ENCODE results near the gene PHOSPHO2. TPM values are rescaled to one million over a fixed set of nuclear protein-coding genes. Genes with fewer than 3 reads are reported as not detected.
A peak's percentile ranks its signal among the peaks of the same experiment; 100 is the strongest.

Gene PHOSPHO2
- total and polyA plus RNA-seq, 4 experiments from 2014 or later, result 2.9 to 7.4 (median 7.2) TPM

- H3K27ac Mint-ChIP-seq, result no peak overlapping the region
- peaks cover 0 to 3% of the 10 kb centered on the region in 2 donors for H3K36me3 Mint-ChIP-seq
- intact Hi-C loops (cut with micrococcal nuclease), result no loop called here
- ChIA-PET POLR2A (ENCODE audit: partially characterized antibody) (no interaction called here), CTCF (ENCODE audit: partially characterized antibody) (no interaction called here)
- no peaks in the 10 kb centered on the region for H3K4me1 Mint-ChIP-seq
- Histone ChIP-seq H3K4me3 (ENCODE audit: low read length in 2 of 2) (no peak overlapping the region), H3K9me3 (ENCODE audit: control insufficient read depth in 1 of 2, low read length in 2 of 2) (no peaks in the 10 kb centered on the region), H3K27ac (ENCODE audit: low read depth, low read length) (no peak overlapping the region), H3K36me3 (ENCODE audit: insufficient read depth, low read length) (no peaks in the 10 kb centered on the region), H3K4me1 (ENCODE audit: insufficient read depth, low read length) (no peaks in the 10 kb centered on the region), H3K27me3 (ENCODE audit: insufficient read depth, low read length) (no peaks in the 10 kb centered on the region)
- no peak for DNase-seq
- no peak overlapping the region for H3K4me3 Mint-ChIP-seq
- H3K9me3 Mint-ChIP-seq, result peaks cover 0 to 3% (median 0%) of the 10 kb centered on the region in 8 donors
- H3K27me3 Mint-ChIP-seq, result no peaks in the 10 kb centered on the region
Observed at GRCh38 chr2:169707626-169708025, 13.4 kb downstream of the PHOSPHO2 start.

- no peaks in the 10 kb centered on the region for H3K4me1 ChIP-seq (ENCODE audit: insufficient read depth, low read length)
- no peak overlapping the region for H3K27ac ChIP-seq (ENCODE audit: low read depth, low read length)
- Mint-ChIP-seq H3K27ac (no peak overlapping the region), H3K4me1 (no peaks in the 10 kb centered on the region), H3K27me3 (no peaks in the 10 kb centered on the region), H3K4me3 (no peak overlapping the region), H3K9me3 (peaks cover 0 to 3% (median 0%) of the 10 kb centered on the region in 8 donors), H3K36me3 (peaks cover 0 to 3% of the 10 kb centered on the region in 2 donors)
- H3K36me3 ChIP-seq (ENCODE audit: insufficient read depth, low read length), result no peaks in the 10 kb centered on the region
- intact Hi-C loops (cut with micrococcal nuclease), result no loop called here
- DNase-seq, result no peak
- H3K4me3 ChIP-seq (ENCODE audit: low read length in 2 of 2), result no peak overlapping the region
- CTCF ChIA-PET (ENCODE audit: partially characterized antibody), result no interaction called here
- H3K9me3 ChIP-seq (ENCODE audit: control insufficient read depth in 1 of 2, low read length in 2 of 2), result no peaks in the 10 kb centered on the region
- POLR2A ChIA-PET (ENCODE audit: partially characterized antibody), result no interaction called here
- H3K27me3 ChIP-seq (ENCODE audit: insufficient read depth, low read length), result no peaks in the 10 kb centered on the region
Observed at GRCh38 chr2:169709331-169709730, 15.1 kb downstream of the PHOSPHO2 start.

- intact Hi-C loops (cut with micrococcal nuclease), result no loop called here
- Histone ChIP-seq H3K4me1 (ENCODE audit: insufficient read depth, low read length) (no peaks in the 10 kb centered on the region), H3K27ac (ENCODE audit: low read depth, low read length) (no peak overlapping the region), H3K36me3 (ENCODE audit: insufficient read depth, low read length) (no peaks in the 10 kb centered on the region), H3K27me3 (ENCODE audit: insufficient read depth, low read length) (no peaks in the 10 kb centered on the region), H3K9me3 (ENCODE audit: control insufficient read depth in 1 of 2, low read length in 2 of 2) (no peaks in the 10 kb centered on the region), H3K4me3 (ENCODE audit: low read length in 2 of 2) (no peak overlapping the region)
- Mint-ChIP-seq H3K27me3 (no peaks in the 10 kb centered on the region), H3K27ac (peak overlapping the region in 1 of 7 donors; percentile 62), H3K36me3 (peaks cover 0 to 3% of the 10 kb centered on the region in 2 donors), H3K9me3 (peaks cover 0 to 3% (median 0%) of the 10 kb centered on the region in 8 donors), H3K4me1 (no peaks in the 10 kb centered on the region), H3K4me3 (no peak overlapping the region)
- no peak for DNase-seq
- POLR2A ChIA-PET (ENCODE audit: partially characterized antibody), result no interaction called here
- CTCF ChIA-PET (ENCODE audit: partially characterized antibody), result no interaction called here
Observed at GRCh38 chr2:169709981-169710380, 15.7 kb downstream of the PHOSPHO2 start.

- no peaks in the 10 kb centered on the region for H3K27me3 Mint-ChIP-seq
- peak overlapping the region in 1 of 8 donors; percentile 16 for H3K4me3 Mint-ChIP-seq
- no peaks in the 10 kb centered on the region for H3K36me3 ChIP-seq (ENCODE audit: insufficient read depth, low read length)
- POLR2A ChIA-PET (ENCODE audit: partially characterized antibody), result no interaction called here
- no peaks in the 10 kb centered on the region for H3K4me1 Mint-ChIP-seq
- H3K9me3 ChIP-seq (ENCODE audit: control insufficient read depth in 1 of 2, low read length in 2 of 2), result no peaks in the 10 kb centered on the region
- H3K4me1 ChIP-seq (ENCODE audit: insufficient read depth, low read length), result no peaks in the 10 kb centered on the region
- no peaks in the 10 kb centered on the region for H3K27me3 ChIP-seq (ENCODE audit: insufficient read depth, low read length)
- H3K9me3 Mint-ChIP-seq, result peaks cover 0 to 3% (median 0%) of the 10 kb centered on the region in 8 donors
- no peak for DNase-seq
- intact Hi-C loops (cut with micrococcal nuclease), result no loop called here
- H3K4me3 ChIP-seq (ENCODE audit: low read length in 2 of 2), result no peak overlapping the region
- H3K36me3 Mint-ChIP-seq, result peaks cover 0 to 3% of the 10 kb centered on the region in 2 donors
- no peak overlapping the region for H3K27ac Mint-ChIP-seq
- CTCF ChIA-PET (ENCODE audit: partially characterized antibody), result no interaction called here
- H3K27ac ChIP-seq (ENCODE audit: low read depth, low read length), result no peak overlapping the region
Observed at GRCh38 chr2:169711751-169712509, 17.7 kb downstream of the PHOSPHO2 start.

- no peak for DNase-seq
- Histone ChIP-seq H3K4me3 (ENCODE audit: low read length in 2 of 2) (no peak overlapping the region), H3K27me3 (ENCODE audit: insufficient read depth, low read length) (no peaks in the 10 kb centered on the region), H3K27ac (ENCODE audit: low read depth, low read length) (no peak overlapping the region), H3K4me1 (ENCODE audit: insufficient read depth, low read length) (no peaks in the 10 kb centered on the region), H3K9me3 (ENCODE audit: control insufficient read depth in 1 of 2, low read length in 2 of 2) (no peaks in the 10 kb centered on the region), H3K36me3 (ENCODE audit: insufficient read depth, low read length) (no peaks in the 10 kb centered on the region)
- no peaks in the 10 kb centered on the region for H3K4me1 Mint-ChIP-seq
- ChIA-PET POLR2A (ENCODE audit: partially characterized antibody) (no interaction called here), CTCF (ENCODE audit: partially characterized antibody) (no interaction called here)
- H3K4me3 Mint-ChIP-seq, result no peak overlapping the region
- intact Hi-C loops (cut with micrococcal nuclease), result no loop called here
- peaks cover 0 to 3% of the 10 kb centered on the region in 2 donors for H3K36me3 Mint-ChIP-seq
- no peaks in the 10 kb centered on the region for H3K27me3 Mint-ChIP-seq
- H3K27ac Mint-ChIP-seq, result no peak overlapping the region
- peaks cover 0 to 3% (median 0%) of the 10 kb centered on the region in 8 donors for H3K9me3 Mint-ChIP-seq
Observed at GRCh38 chr2:169712791-169713227, 18.5 kb downstream of the PHOSPHO2 start.

DNA sequence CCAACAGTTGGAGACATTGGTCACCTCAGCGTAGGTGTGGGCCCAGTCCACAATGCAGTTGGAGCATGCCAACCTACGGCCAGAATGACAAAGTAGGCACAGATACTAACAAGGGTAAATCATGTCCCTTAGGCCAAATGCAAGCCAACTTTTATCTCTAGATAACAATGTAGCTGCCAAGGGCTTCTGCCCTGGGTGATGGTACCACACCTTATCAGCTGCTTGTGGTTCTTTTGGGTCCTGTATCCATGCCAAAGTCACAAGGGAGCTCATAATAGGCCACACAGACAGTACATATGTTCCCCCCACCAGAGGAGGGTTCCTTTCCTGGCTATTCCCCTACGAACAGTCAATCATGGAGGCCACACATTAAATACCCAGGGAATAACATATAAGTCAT, 19.1 kb downstream of the PHOSPHO2 start:
- H3K36me3 ChIP-seq (ENCODE audit: insufficient read depth, low read length), result no peaks in the 10 kb centered on the region
- DNase-seq, result no peak
- intact Hi-C loops (cut with micrococcal nuclease), result no loop called here
- no peak overlapping the region for H3K27ac Mint-ChIP-seq
- peaks cover 0 to 3% of the 10 kb centered on the region in 2 donors for H3K36me3 Mint-ChIP-seq
- H3K4me1 Mint-ChIP-seq, result no peaks in the 10 kb centered on the region
- no peaks in the 10 kb centered on the region for H3K27me3 Mint-ChIP-seq
- H3K4me3 ChIP-seq (ENCODE audit: low read length in 2 of 2), result no peak overlapping the region
- ChIA-PET CTCF (ENCODE audit: partially characterized antibody) (no interaction called here), POLR2A (ENCODE audit: partially characterized antibody) (no interaction called here)
- H3K27me3 ChIP-seq (ENCODE audit: insufficient read depth, low read length), result no peaks in the 10 kb centered on the region
- H3K4me1 ChIP-seq (ENCODE audit: insufficient read depth, low read length), result no peaks in the 10 kb centered on the region
- no peak overlapping the region for H3K27ac ChIP-seq (ENCODE audit: low read depth, low read length)
- no peak overlapping the region for H3K4me3 Mint-ChIP-seq
- peaks cover 0 to 3% (median 0%) of the 10 kb centered on the region in 8 donors for H3K9me3 Mint-ChIP-seq
- H3K9me3 ChIP-seq (ENCODE audit: control insufficient read depth in 1 of 2, low read length in 2 of 2), result no peaks in the 10 kb centered on the region

DNA sequence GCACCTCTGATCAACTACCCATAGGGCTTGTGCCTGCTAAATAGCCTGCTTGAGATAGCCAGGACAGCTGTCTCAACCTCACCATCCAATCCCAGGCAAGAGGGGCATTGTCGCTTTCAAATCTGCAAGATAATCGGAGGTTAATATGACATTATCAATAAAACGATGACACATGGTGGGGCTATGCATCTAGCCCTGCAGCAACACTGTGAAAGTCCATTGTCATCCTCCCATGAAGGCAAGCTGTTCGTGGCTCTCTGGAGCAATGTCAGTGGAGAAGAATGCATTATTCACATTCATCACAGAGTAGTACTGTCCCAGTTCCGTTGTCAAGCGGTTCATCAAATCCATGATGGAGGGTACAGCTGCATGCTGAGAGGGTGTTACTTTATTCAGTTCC, 20.4 kb downstream of the PHOSPHO2 start:
- H3K9me3 Mint-ChIP-seq, result peaks cover 0 to 3% (median 0%) of the 10 kb centered on the region in 8 donors
- Histone ChIP-seq H3K27ac (ENCODE audit: low read depth, low read length) (no peak overlapping the region), H3K4me3 (ENCODE audit: low read length in 2 of 2) (no peak overlapping the region), H3K27me3 (ENCODE audit: insufficient read depth, low read length) (no peaks in the 10 kb centered on the region), H3K4me1 (ENCODE audit: insufficient read depth, low read length) (no peaks in the 10 kb centered on the region), H3K36me3 (ENCODE audit: insufficient read depth, low read length) (no peaks in the 10 kb centered on the region), H3K9me3 (ENCODE audit: control insufficient read depth in 1 of 2, low read length in 2 of 2) (no peaks in the 10 kb centered on the region)
- intact Hi-C loops (cut with micrococcal nuclease), result no loop called here
- H3K36me3 Mint-ChIP-seq, result peaks cover 0 to 3% of the 10 kb centered on the region in 2 donors
- ChIA-PET POLR2A (ENCODE audit: partially characterized antibody) (no interaction called here), CTCF (ENCODE audit: partially characterized antibody) (no interaction called here)
- no peaks in the 10 kb centered on the region for H3K27me3 Mint-ChIP-seq
- H3K27ac Mint-ChIP-seq, result no peak overlapping the region
- DNase-seq, result no peak
- no peak overlapping the region for H3K4me3 Mint-ChIP-seq
- H3K4me1 Mint-ChIP-seq, result no peaks in the 10 kb centered on the region
